ENCODE results near the gene OVAAL. TPM values are rescaled to one million over a fixed set of nuclear protein-coding genes. Genes with fewer than 3 reads are reported as not detected.

OVAAL gene
- total and polyA plus RNA-seq, 4 donors: not detected

DNA sequence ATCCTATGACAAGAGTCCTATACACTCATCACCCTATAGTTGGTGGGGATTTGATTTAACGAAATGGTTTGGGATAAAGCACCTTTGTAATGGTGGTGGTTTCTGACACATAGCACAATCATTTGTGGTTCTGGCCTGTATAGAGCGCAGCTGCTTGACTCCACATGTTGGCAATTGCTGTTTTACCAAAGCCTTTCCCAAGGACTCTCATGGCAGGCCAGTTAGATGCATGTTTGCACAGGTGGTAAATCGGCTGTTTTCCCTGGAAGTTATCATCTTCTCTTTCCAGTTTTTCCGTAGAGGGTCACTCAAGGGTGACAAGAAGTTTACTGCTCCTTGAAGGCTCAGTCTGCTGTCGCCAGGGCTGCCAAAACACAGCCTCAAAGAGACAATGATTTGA lies 56.0 kb downstream of the OVAAL start:
- Histone ChIP-seq H3K9me3 (ENCODE audit: control insufficient read depth in 4 of 4, low read length in 3 of 4) (no peaks in the 10 kb centered on the region), H3K27ac (ENCODE audit: low read depth in 1 of 2, low read length in 2 of 2) (no peak overlapping the region), H3K4me3 (ENCODE audit: low read depth in 1 of 3, low read length in 3 of 3) (no peak overlapping the region), H3K4me1 (ENCODE audit: control insufficient read depth in 4 of 4, insufficient read depth in 4 of 4, low read length in 3 of 4) (no peaks in the 10 kb centered on the region), H3K36me3 (ENCODE audit: control insufficient read depth in 4 of 4, insufficient read depth in 3 of 4, low read depth in 1 of 4, low read length in 3 of 4) (no peaks in the 10 kb centered on the region), H3K9ac (ENCODE audit: low read depth in 1 of 2, low read length in 2 of 2) (no peak overlapping the region), H3K27me3 (ENCODE audit: control insufficient read depth in 4 of 4, insufficient read depth in 4 of 4, low read length in 3 of 4) (no peaks in the 10 kb centered on the region)
- DNase-seq (ENCODE audit: low spot score): no peak
- 68% methylated on average over 5 of the region's 5 CpGs for whole genome bisulfite sequencing
- TF ChIP-seq FOXA1 (IDR thresholded peaks at IDR 0.05) (no peak), NR2F2 (IDR thresholded peaks at IDR 0.05) (no peak), TAF1 (conservative IDR thresholded peaks at IDR 0.05) (no peak), RXRA (IDR thresholded peaks at IDR 0.05) (no peak), EGR1 (IDR thresholded peaks at IDR 0.05; ENCODE audit: low read depth in 2 of 2) (no peak), HNF4G (IDR thresholded peaks at IDR 0.05) (no peak)

DNA sequence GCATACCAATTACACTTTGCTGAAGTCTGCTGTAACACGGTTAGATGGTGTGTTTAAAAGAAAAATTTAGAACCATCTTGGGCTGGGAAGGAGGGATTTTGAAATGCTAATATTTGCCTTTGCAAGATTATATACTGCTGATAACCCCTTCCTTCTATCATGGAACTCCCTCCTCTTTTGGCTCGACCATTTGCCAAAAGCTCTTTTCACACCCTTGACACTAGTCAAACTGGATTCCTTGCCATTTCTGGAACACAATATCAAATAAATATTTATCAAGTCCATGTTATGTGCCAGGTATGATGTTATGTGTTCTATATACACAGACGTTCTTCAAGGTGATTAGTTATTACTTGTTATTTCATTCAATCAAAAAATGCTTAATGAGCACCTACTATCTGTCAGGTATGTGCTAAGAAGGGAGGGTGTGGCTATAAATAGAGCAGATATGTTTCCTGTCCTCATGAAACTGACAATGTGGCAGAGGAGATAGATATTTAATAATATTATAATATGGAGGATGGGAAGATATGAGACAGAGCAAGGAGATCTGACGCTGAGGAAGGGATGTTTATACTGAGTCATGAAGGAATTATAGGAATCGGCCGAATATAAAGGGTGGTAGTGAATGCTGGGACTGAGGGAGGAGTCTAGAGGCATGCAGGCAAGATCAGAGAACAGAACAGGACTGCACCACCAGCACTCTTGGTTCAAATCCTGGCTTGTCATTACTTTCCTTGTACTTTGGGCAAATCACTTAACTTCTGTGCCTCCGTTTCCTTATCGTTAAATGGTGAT lies 56.9 kb downstream of the OVAAL start:
- Histone ChIP-seq H3K9ac (ENCODE audit: low read depth in 1 of 2, low read length in 2 of 2) (no peak overlapping the region), H3K27ac (ENCODE audit: low read depth in 1 of 2, low read length in 2 of 2) (no peak overlapping the region), H3K36me3 (ENCODE audit: control insufficient read depth in 4 of 4, insufficient read depth in 3 of 4, low read depth in 1 of 4, low read length in 3 of 4) (no peaks in the 10 kb centered on the region), H3K4me3 (ENCODE audit: low read depth in 1 of 3, low read length in 3 of 3) (no peak overlapping the region), H3K4me1 (ENCODE audit: control insufficient read depth in 4 of 4, insufficient read depth in 4 of 4, low read length in 3 of 4) (no peaks in the 10 kb centered on the region), H3K9me3 (ENCODE audit: control insufficient read depth in 4 of 4, low read length in 3 of 4) (no peaks in the 10 kb centered on the region), H3K27me3 (ENCODE audit: control insufficient read depth in 4 of 4, insufficient read depth in 4 of 4, low read length in 3 of 4) (no peaks in the 10 kb centered on the region)
- no peak for DNase-seq (ENCODE audit: low spot score)
- 72% methylated on average over 8 of the region's 8 CpGs for WGBS
- TF ChIP-seq GABPA (IDR thresholded peaks at IDR 0.05 in 1 of 2, conservative IDR thresholded peaks at IDR 0.05 in 1 of 2) (no peak), FOXA1 (IDR thresholded peaks at IDR 0.05) (no peak), RXRA (IDR thresholded peaks at IDR 0.05) (no peak), SP1 (IDR thresholded peaks at IDR 0.05) (no peak), TAF1 (conservative IDR thresholded peaks at IDR 0.05) (no peak), JUND (IDR thresholded peaks at IDR 0.05) (no peak), YY1 (IDR thresholded peaks at IDR 0.05) (no peak), HNF4G (IDR thresholded peaks at IDR 0.05) (no peak), FOXA2 (IDR thresholded peaks at IDR 0.05) (no peak), ATF3 (IDR thresholded peaks at IDR 0.05) (no peak), HNF4A (conservative IDR thresholded peaks at IDR 0.05) (no peak), NR2F2 (IDR thresholded peaks at IDR 0.05) (no peak)
- TF ChIP-seq, protein P1, sequence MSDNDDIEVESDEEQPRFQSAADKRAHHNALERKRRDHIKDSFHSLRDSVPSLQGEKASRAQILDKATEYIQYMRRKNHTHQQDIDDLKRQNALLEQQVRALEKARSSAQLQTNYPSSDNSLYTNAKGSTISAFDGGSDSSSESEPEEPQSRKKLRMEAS (IDR thresholded peaks at IDR 0.05): no peak
- TF ChIP-seq, protein P2, sequence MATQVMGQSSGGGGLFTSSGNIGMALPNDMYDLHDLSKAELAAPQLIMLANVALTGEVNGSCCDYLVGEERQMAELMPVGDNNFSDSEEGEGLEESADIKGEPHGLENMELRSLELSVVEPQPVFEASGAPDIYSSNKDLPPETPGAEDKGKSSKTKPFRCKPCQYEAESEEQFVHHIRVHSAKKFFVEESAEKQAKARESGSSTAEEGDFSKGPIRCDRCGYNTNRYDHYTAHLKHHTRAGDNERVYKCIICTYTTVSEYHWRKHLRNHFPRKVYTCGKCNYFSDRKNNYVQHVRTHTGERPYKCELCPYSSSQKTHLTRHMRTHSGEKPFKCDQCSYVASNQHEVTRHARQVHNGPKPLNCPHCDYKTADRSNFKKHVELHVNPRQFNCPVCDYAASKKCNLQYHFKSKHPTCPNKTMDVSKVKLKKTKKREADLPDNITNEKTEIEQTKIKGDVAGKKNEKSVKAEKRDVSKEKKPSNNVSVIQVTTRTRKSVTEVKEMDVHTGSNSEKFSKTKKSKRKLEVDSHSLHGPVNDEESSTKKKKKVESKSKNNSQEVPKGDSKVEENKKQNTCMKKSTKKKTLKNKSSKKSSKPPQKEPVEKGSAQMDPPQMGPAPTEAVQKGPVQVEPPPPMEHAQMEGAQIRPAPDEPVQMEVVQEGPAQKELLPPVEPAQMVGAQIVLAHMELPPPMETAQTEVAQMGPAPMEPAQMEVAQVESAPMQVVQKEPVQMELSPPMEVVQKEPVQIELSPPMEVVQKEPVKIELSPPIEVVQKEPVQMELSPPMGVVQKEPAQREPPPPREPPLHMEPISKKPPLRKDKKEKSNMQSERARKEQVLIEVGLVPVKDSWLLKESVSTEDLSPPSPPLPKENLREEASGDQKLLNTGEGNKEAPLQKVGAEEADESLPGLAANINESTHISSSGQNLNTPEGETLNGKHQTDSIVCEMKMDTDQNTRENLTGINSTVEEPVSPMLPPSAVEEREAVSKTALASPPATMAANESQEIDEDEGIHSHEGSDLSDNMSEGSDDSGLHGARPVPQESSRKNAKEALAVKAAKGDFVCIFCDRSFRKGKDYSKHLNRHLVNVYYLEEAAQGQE (IDR thresholded peaks at IDR 0.05): no peak
- TF ChIP-seq, protein P3, sequence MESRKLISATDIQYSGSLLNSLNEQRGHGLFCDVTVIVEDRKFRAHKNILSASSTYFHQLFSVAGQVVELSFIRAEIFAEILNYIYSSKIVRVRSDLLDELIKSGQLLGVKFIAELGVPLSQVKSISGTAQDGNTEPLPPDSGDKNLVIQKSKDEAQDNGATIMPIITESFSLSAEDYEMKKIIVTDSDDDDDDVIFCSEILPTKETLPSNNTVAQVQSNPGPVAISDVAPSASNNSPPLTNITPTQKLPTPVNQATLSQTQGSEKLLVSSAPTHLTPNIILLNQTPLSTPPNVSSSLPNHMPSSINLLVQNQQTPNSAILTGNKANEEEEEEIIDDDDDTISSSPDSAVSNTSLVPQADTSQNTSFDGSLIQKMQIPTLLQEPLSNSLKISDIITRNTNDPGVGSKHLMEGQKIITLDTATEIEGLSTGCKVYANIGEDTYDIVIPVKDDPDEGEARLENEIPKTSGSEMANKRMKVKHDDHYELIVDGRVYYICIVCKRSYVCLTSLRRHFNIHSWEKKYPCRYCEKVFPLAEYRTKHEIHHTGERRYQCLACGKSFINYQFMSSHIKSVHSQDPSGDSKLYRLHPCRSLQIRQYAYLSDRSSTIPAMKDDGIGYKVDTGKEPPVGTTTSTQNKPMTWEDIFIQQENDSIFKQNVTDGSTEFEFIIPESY (IDR thresholded peaks at IDR 0.05): no peak

Small RNA genes lying within 50 kb of the gene (small RNA-seq; reads per million reads assigned to genes)
- gene RF00019: not detected

Other genes starting within 250 kb of the OVAAL start
- 10 to 100 TPM; 16.1 to 17.3 TPM for gene ACBD6, start 56.4 kb upstream of the OVAAL start, total RNA-seq
- 10 to 100 TPM in 1 of 2 donors, 1 to 10 TPM in 1; 8.3 to 11.9 TPM for gene ACBD6, start 56.4 kb upstream of the OVAAL start, polyA plus RNA-seq
- 10 to 100 TPM in 1 of 2 donors, 1 to 10 TPM in 1; 8.0 to 14.3 TPM for gene XPR1, start 73.1 kb downstream of the OVAAL start, total RNA-seq
- gene XPR1, start 73.1 kb downstream of the OVAAL start, polyA plus RNA-seq: 1 to 10 TPM; 1.8 to 3.7 TPM